Measurements from ENCODE around the gene ERO1B.
"Not testable (repeated sequence)": the region's sequence is repeated elsewhere in the genome, so short reads cannot be mapped to it uniquely, and the experiment has no call there.

ERO1B gene

GRCh38 chr1:236206548-236206947 lies 75.2 kb downstream of the ERO1B start:
- Mint-ChIP-seq H3K9me3 (peaks cover 28% of the 10 kb centered on the region), H3K36me3 (ENCODE audit: low read depth) (peaks cover 56% of the 10 kb centered on the region), H3K4me1 (ENCODE audit: low read depth) (no peaks in the 10 kb centered on the region), H3K4me3 (no peak overlapping the region), H3K27ac (no peak overlapping the region), H3K27me3 (no peaks in the 10 kb centered on the region)

- Mint-ChIP-seq H3K27me3 (no peaks in the 10 kb centered on the region), H3K4me3 (no peak overlapping the region), H3K4me1 (ENCODE audit: low read depth) (no peaks in the 10 kb centered on the region), H3K27ac (no peak overlapping the region), H3K9me3 (peaks cover 44% of the 10 kb centered on the region), H3K36me3 (ENCODE audit: low read depth) (peaks cover 68% of the 10 kb centered on the region)
Measured at GRCh38 chr1:236204656-236205055, 77.1 kb downstream of the ERO1B start.

- Mint-ChIP-seq H3K4me3 (no peak overlapping the region), H3K36me3 (ENCODE audit: low read depth) (peaks cover 69% of the 10 kb centered on the region), H3K9me3 (peaks cover 50% of the 10 kb centered on the region), H3K27me3 (no peaks in the 10 kb centered on the region), H3K4me1 (ENCODE audit: low read depth) (no peaks in the 10 kb centered on the region), H3K27ac (no peak overlapping the region)
Measured at GRCh38 chr1:236204039-236204438, 77.7 kb downstream of the ERO1B start.

- Mint-ChIP-seq H3K36me3 (ENCODE audit: low read depth) (peaks cover 91% of the 10 kb centered on the region), H3K9me3 (peaks cover 65% of the 10 kb centered on the region), H3K4me3 (no peak overlapping the region), H3K27me3 (no peaks in the 10 kb centered on the region), H3K4me1 (ENCODE audit: low read depth) (no peaks in the 10 kb centered on the region), H3K27ac (no peak overlapping the region)
Measured at GRCh38 chr1:236201786-236202185, 80.0 kb downstream of the ERO1B start.

- H3K4me1 Mint-ChIP-seq (ENCODE audit: low read depth): no peaks in the 10 kb centered on the region
- peaks cover 69% of the 10 kb centered on the region for H3K9me3 Mint-ChIP-seq
- H3K4me3 Mint-ChIP-seq: no peak overlapping the region
- peaks cover 90% of the 10 kb centered on the region for H3K36me3 Mint-ChIP-seq (ENCODE audit: low read depth)
- no peaks in the 10 kb centered on the region for H3K27me3 Mint-ChIP-seq
- H3K27ac Mint-ChIP-seq: no peak overlapping the region
Measured at GRCh38 chr1:236200925-236201324, 80.8 kb downstream of the ERO1B start.

- no peaks in the 10 kb centered on the region for H3K27me3 Mint-ChIP-seq
- H3K4me1 Mint-ChIP-seq (ENCODE audit: low read depth): no peaks in the 10 kb centered on the region
- H3K27ac Mint-ChIP-seq: no peak overlapping the region
- peaks cover 86% of the 10 kb centered on the region for H3K36me3 Mint-ChIP-seq (ENCODE audit: low read depth)
- H3K4me3 Mint-ChIP-seq: no peak overlapping the region
- H3K9me3 Mint-ChIP-seq: peaks cover 41% of the 10 kb centered on the region
Measured at GRCh38 chr1:236193184-236193583, 88.6 kb downstream of the ERO1B start.

- H3K4me3 Mint-ChIP-seq; H3K27me3 Mint-ChIP-seq; H3K4me1 Mint-ChIP-seq (ENCODE audit: low read depth); H3K27ac Mint-ChIP-seq: not testable (repeated sequence)
- peaks cover 13% of the 10 kb centered on the region for H3K9me3 Mint-ChIP-seq
- peaks cover 77% of the 10 kb centered on the region for H3K36me3 Mint-ChIP-seq (ENCODE audit: low read depth)
Measured at GRCh38 chr1:236188084-236188483, 93.7 kb downstream of the ERO1B start.

GRCh38 chr1:236186471-236186870 lies 95.3 kb downstream of the ERO1B start:
- not testable (repeated sequence) for H3K27ac Mint-ChIP-seq; H3K27me3 Mint-ChIP-seq; H3K4me1 Mint-ChIP-seq (ENCODE audit: low read depth); H3K4me3 Mint-ChIP-seq
- peaks cover 73% of the 10 kb centered on the region for H3K36me3 Mint-ChIP-seq (ENCODE audit: low read depth)
- H3K9me3 Mint-ChIP-seq: peaks cover 13% of the 10 kb centered on the region

GRCh38 chr1:236185687-236186086 lies 96.1 kb downstream of the ERO1B start:
- H3K27ac Mint-ChIP-seq: no peak overlapping the region

GRCh38 chr1:236181059-236181458 lies 100.7 kb downstream of the ERO1B start:
- peaks cover 39% of the 10 kb centered on the region for H3K36me3 Mint-ChIP-seq (ENCODE audit: low read depth)
- no peaks in the 10 kb centered on the region for H3K27me3 Mint-ChIP-seq
- no peak overlapping the region for H3K27ac Mint-ChIP-seq
- no peak overlapping the region for H3K4me3 Mint-ChIP-seq
- H3K4me1 Mint-ChIP-seq (ENCODE audit: low read depth): peaks cover under 1% of the 10 kb centered on the region
- no peaks in the 10 kb centered on the region for H3K9me3 Mint-ChIP-seq

More at GRCh38 chr1:236185687-236186086, 96.1 kb downstream of the ERO1B start:
- Mint-ChIP-seq H3K9me3 (peaks cover 9% of the 10 kb centered on the region), H3K4me1 (ENCODE audit: low read depth) (no peaks in the 10 kb centered on the region), H3K36me3 (ENCODE audit: low read depth) (peaks cover 69% of the 10 kb centered on the region), H3K27me3 (no peaks in the 10 kb centered on the region), H3K4me3 (no peak overlapping the region)

- peaks cover 5% of the 10 kb centered on the region for H3K4me1 Mint-ChIP-seq (ENCODE audit: low read depth)
Measured at GRCh38 chr1:236179634-236180033, 102.1 kb downstream of the ERO1B start.

GRCh38 chr1:236176337-236177336 lies 105.1 kb downstream of the ERO1B start:
- Mint-ChIP-seq H3K27ac (no peak overlapping the region), H3K4me1 (ENCODE audit: low read depth) (peaks cover 5% of the 10 kb centered on the region), H3K27me3 (no peaks in the 10 kb centered on the region), H3K9me3 (no peaks in the 10 kb centered on the region), H3K36me3 (ENCODE audit: low read depth) (peaks cover 17% of the 10 kb centered on the region), H3K4me3 (no peak overlapping the region)

More at GRCh38 chr1:236179634-236180033, 102.1 kb downstream of the ERO1B start:
- H3K36me3 Mint-ChIP-seq (ENCODE audit: low read depth): peaks cover 28% of the 10 kb centered on the region
- H3K4me3 Mint-ChIP-seq: no peak overlapping the region
- H3K27ac Mint-ChIP-seq: no peak overlapping the region
- no peaks in the 10 kb centered on the region for H3K9me3 Mint-ChIP-seq
- no peaks in the 10 kb centered on the region for H3K27me3 Mint-ChIP-seq

- Mint-ChIP-seq H3K27me3 (no peaks in the 10 kb centered on the region), H3K36me3 (ENCODE audit: low read depth) (peaks cover 13% of the 10 kb centered on the region), H3K4me3 (no peak overlapping the region)
Measured at GRCh38 chr1:236175642-236176336, 106.0 kb downstream of the ERO1B start.

GRCh38 chr1:236173174-236173767 lies 108.5 kb downstream of the ERO1B start:
- Mint-ChIP-seq H3K4me1 (ENCODE audit: low read depth) (peaks cover 5% of the 10 kb centered on the region), H3K27ac (no peak overlapping the region)

More at GRCh38 chr1:236175642-236176336, 106.0 kb downstream of the ERO1B start:
- Mint-ChIP-seq H3K4me1 (ENCODE audit: low read depth) (peaks cover 5% of the 10 kb centered on the region), H3K27ac (no peak overlapping the region), H3K9me3 (no peaks in the 10 kb centered on the region)

More at GRCh38 chr1:236173174-236173767, 108.5 kb downstream of the ERO1B start:
- Mint-ChIP-seq H3K36me3 (ENCODE audit: low read depth) (peaks cover under 1% of the 10 kb centered on the region), H3K27me3 (no peaks in the 10 kb centered on the region), H3K4me3 (no peak overlapping the region), H3K9me3 (no peaks in the 10 kb centered on the region)

All from stimulated activated naive CD8-positive, alpha-beta T cell treated with anti-CD3 and anti-CD28 coated beads, Interleukin-15, Interleukin-2, amounts not matched to agents 100 ng/mL and 50 ng/mL, for 24 hours (primary cell).